Effector CD8-positive, alpha-beta T cell (primary cell): ENCODE data around the gene SNX20.

Source experiments
- DNase-seq: peaks from one replicate; lab custom pipeline; 2025; lab: John Stamatoyannopoulos, UW

The SNX20 gene

DNA sequence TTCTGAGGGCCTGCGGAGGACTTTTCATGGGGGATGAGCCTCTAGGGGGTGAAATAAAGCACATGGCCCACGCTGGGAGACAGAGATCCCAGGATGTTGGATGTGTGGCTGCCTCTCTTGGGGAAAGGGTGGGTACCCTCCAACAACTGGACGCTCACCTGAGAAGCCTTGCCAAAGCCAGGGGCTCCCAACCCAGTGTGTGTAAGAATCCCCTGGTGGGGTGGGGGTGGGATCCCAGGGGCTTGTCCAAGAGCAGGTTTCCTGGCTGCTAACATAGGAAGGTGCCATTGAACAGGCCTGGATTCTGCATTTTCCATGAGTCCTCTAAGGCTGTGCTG, 587 bp downstream of the SNX20 start:
- no peak for DNase-seq

GRCh38 chr16:50679676-50680555, 1.2 kb downstream of the SNX20 start:
- DNase-seq, result no peak

- no peak for DNase-seq
Measured at GRCh38 chr16:50679266-50679665, 1.8 kb downstream of the SNX20 start.

DNA sequence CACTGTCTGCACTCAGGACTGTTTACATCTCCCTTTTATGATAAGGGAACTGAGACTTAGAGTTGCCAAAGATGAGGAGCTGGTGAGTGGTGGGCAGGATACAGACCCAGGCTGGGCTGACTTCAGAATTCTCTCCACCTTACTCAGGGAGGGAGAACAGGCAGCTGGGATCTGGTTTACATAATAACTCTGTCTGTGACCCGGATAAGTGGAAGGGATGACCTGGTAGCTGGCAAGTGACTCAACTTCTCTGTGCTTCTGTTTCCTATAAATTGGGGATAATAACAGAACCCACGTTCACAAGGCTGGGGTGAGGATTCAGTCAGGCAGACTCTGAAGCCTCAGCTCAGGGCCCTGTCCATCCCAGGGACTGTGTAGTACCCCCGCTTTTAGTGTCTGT, 2.6 kb downstream of the SNX20 start:
- DNase-seq, result no peak

- no peak for DNase-seq
Measured at GRCh38 chr16:50677351-50677750, 3.8 kb downstream of the SNX20 start.

- no peak for DNase-seq
Measured at GRCh38 chr16:50676684-50677225, 4.4 kb downstream of the SNX20 start.

GRCh38 chr16:50675686-50676610, 5.2 kb downstream of the SNX20 start:
- DNase-seq, result no peak

- no peak for DNase-seq
Measured at GRCh38 chr16:50674831-50675230, 6.3 kb downstream of the SNX20 start.

DNA sequence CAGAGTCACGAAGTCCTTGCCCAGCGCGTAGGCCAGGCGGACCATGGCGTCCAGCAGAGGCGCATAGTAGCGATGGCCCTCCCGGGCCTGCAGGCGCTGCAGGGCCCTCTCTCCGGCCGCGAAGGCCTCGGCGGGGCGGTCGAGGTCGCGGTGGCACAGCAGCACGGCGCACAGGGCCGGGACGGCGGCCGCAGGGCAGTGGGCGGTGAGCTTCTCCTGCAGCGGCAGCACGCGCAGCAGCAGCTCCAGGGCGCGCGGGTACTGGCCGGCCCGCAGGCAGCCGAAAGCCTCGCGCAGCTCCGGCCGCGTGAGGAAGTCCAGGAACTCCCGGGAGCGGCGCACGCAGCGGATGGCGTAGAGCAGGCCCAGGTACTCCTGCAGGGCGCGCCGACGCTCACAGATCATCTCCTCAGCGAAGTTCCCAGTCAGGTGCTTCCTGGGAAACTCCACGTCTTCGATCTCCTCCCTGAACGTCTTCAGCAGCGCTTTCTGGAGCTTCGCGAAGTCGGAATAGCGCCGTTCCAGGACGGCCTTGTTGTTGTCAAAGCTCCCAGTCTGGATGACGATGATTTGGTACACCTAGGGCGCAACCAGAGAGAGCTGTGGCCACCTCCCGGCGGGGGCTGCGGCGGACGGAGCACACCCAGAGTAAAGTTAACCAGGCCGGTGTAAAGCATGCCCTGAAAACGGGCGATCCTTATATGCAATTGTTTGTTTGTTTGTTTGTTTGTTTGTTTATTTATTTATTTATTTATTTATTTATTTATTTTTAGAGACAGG, 7.4 kb downstream of the SNX20 start:
- no peak for DNase-seq

- DNase-seq, result peak; percentile 6
Measured at GRCh38 chr16:50671644-50672260, 9.4 kb downstream of the SNX20 start.

GRCh38 chr16:50670476-50670875, 10.6 kb downstream of the SNX20 start:
- no peak for DNase-seq

GRCh38 chr16:50669741-50670140, 11.4 kb downstream of the SNX20 start:
- no peak for DNase-seq

GRCh38 chr16:50668368-50669008, 12.6 kb downstream of the SNX20 start:
- no peak for DNase-seq

DNA sequence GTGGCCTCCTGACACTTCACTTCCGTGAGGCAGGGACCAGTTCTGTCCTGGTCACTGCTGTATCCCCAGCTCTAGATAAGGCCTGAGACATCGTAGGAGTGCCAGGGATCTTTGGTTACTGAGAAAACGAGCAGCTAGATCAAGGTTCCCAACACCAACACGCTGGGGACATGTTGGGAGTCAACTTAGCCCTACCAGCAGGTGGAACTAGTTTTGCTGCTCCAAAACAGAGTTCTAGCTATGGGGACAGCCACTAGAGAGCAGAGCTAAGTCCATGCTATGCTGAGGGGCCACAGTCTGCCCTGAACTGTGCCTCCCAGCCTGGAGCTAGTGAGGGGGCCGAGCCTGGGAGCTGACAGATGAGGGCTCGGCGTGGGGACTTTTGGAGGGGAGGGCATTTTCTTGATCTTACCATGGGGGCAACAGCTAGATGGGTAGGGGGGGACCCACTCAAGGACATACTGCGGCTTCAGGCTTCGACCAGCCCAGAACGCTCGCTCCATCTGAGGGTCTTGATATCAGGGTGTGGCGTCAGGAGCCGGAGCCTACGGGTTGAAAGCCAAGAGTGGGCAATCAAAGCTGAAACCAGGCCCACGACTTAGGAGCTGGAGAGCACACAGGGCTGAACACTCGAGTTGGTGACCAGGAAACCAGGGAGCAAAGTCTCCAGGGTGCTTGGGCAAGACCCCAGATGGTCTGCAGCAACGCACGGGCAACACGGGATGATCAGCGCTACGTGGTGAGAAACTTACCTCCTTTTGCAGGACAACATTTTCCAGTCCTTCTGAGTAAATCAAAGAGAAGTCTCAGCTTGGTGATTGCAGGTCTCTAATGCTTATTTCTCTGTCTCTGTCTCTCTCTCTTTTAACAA, 13.4 kb downstream of the SNX20 start:
- no peak for DNase-seq

DNA sequence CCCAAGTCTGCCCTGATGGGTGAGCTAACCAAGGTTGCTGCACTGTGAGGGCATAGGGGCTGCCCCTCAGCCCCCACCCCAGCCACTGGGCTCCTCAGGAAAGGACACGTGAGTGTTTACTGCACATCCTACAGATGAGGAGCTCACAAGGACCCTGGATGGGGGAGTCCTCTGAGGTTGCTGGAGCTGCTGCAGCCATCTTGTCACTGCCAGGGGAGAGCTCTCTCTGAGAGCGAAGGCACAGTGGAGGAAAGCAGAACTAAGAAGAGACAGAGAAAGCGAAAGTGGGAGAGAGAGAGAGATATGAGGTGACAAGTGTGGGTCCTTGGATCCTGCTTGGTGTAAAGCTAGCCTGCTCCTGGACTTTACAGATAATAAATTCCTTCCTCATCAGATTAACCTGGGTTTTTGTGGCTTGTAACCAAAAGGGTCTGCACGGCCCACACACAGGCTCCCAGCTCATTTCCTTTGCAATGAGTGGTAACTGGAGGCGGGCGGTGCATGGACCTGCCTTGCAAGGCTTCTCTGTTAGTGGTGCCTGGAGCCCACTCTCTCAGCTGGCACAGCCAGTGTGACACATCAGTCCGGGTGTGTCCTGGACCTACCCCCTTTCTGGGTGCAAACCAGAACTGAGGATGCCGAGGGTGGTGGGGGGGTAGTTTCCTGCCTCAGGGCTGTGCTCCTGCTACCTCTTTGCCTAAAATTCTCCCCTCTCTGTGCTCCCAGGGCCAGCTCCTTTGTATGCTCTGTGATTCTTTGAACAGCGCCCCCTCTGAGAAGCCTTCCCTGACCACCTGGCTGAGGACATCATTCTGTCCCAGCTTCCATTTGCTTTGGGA, 14.2 kb downstream of the SNX20 start:
- DNase-seq, result no peak

GRCh38 chr16:50665128-50665878, 15.8 kb downstream of the SNX20 start:
- peak; percentile 70 for DNase-seq

DNA sequence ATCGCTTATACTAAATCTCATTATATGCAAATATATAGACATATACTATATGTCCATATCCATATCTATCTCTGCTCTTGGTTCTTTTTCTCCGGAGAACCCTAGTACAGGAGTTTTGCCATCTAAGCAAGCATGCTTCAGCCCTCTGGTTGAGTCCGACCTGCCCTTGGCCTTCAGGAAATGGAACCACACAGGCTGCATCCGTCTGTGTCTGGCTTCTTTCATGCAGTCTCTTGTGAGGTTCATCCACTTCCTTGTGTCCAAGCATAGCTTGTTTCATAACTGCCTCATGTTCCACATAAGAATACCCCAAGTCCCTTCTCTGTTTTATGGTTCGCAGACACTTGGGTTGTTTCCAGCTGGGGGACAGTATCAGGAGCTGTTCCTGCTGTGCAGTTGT, 16.8 kb downstream of the SNX20 start:
- no peak for DNase-seq

DNA sequence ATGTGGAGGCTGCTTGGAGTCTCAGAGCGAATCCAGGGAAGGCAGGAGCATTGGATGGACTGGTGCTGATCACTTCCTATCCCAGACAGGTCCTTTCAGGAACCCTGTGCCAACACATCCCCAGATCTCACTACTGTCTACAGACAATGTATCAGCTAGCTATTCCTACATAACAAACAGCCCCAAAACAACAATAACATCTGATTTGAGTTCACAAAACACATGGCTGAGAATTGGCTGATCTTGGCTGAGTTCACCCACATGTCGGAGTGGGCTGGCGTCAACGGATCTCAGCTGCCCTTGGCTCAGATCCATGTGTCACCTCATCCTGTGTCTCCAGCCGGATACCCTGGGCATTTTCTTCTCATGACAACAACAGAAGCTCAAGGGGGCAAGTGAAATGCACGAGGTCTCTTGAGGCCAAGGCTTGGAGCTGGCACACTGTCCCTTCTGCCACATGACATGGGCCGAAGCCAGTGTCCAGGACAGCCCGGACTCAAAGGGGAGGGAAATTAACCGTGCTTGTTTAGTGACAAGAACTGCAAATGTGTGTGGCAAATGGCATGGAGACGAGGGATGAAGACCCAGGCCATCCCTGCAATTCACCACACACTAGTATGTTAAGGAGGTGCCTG, 18.7 kb downstream of the SNX20 start:
- DNase-seq, result no peak
